ENCODE measurements around the gene MOB3B.

The MOB3B gene

DNA sequence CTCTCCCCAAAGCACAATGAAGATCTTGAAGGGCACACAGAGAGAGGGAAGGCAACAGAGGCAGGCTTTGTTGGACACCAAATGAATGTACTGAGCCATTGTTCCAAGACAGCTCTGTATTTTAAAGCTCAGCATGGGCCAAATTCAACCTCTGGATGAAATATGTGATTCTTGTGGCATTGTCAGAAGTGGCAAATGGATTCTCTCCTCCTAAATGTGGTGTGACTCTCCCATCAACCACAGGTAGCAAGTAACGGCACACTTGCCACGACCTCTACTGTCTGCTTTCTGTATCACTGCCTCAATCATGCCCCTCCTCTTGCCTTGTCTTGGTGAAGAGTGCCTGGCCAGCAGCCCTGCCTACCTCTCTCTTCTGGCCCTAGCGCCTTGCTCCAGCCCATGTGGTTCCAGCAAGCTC is 6.1 kb upstream of the MOB3B start:
- TF ChIP-seq, protein P1, sequence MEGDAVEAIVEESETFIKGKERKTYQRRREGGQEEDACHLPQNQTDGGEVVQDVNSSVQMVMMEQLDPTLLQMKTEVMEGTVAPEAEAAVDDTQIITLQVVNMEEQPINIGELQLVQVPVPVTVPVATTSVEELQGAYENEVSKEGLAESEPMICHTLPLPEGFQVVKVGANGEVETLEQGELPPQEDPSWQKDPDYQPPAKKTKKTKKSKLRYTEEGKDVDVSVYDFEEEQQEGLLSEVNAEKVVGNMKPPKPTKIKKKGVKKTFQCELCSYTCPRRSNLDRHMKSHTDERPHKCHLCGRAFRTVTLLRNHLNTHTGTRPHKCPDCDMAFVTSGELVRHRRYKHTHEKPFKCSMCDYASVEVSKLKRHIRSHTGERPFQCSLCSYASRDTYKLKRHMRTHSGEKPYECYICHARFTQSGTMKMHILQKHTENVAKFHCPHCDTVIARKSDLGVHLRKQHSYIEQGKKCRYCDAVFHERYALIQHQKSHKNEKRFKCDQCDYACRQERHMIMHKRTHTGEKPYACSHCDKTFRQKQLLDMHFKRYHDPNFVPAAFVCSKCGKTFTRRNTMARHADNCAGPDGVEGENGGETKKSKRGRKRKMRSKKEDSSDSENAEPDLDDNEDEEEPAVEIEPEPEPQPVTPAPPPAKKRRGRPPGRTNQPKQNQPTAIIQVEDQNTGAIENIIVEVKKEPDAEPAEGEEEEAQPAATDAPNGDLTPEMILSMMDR (IDR thresholded peaks at IDR 0.05; ENCODE audit: low read depth, low read length) = no peak
- DNase-seq = no peak
- no peak overlapping the region for H3K4me3 ChIP-seq (ENCODE audit: low read depth, low read length)
- no peaks in the 10 kb centered on the region for H3K9me3 ChIP-seq (ENCODE audit: severe bottlenecking)
- no peaks in the 10 kb centered on the region for H3K36me3 ChIP-seq
- no peaks in the 10 kb centered on the region for H3K27me3 ChIP-seq (ENCODE audit: insufficient read depth, low read depth, severe bottlenecking)
- no peak overlapping the region for H3K27ac ChIP-seq

DNA sequence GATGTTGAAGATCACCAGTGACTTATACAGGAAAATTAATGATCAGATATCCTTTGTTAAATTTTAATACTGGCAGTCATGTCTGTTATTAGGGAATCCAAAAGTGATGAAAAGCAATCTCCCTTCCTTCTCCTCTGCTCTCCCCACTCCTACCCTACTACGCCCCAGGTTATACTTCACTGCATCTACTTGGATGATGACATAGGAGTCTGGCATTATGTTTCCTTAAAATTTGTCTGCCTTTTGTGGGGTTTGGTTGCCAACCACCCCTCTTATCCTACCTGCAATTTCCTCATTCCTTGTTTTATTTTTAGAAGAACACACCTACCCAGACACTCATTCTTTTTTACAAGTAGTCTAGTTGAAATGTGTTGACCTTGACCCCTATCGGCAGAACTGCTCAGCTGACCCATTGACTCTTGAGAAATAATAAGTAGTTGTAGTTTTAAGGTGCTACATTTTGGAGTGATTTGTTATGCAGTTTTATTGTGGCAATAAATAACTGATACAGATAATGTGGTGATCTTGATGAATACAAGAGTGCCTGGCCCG is 5.1 kb upstream of the MOB3B start:
- no peak overlapping the region for H3K4me3 ChIP-seq (ENCODE audit: low read depth, low read length)
- no peaks in the 10 kb centered on the region for H3K27me3 ChIP-seq (ENCODE audit: insufficient read depth, low read depth, severe bottlenecking)
- no peak for DNase-seq
- no peak overlapping the region for H3K27ac ChIP-seq
- TF ChIP-seq, protein P1 (IDR thresholded peaks at IDR 0.05; ENCODE audit: low read depth, low read length) = no peak
- no peaks in the 10 kb centered on the region for H3K36me3 ChIP-seq
- H3K9me3 ChIP-seq (ENCODE audit: severe bottlenecking) = no peaks in the 10 kb centered on the region

DNA sequence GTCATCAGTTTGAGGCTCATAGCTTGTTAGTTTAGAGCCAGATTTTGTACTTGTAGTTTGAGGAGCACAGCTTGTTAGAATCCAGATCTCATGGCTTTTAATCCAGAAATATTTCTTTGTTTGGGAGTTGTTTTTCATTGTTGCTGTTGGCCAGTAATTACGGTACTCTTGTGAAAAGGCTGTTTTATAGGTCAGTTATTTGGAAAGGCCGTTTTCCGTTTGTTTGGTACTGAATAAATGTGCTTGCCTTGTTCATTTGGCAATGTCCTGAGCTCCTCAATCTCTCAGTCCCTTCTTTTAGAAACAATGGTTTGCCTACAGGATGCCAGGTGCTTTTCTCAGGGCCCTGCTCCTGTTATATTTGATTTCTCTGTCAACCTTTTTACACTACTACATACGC is 4.5 kb upstream of the MOB3B start:
- Histone ChIP-seq H3K9me3 (ENCODE audit: severe bottlenecking) (no peaks in the 10 kb centered on the region), H3K27me3 (ENCODE audit: insufficient read depth, low read depth, severe bottlenecking) (no peaks in the 10 kb centered on the region), H3K27ac (no peak overlapping the region), H3K4me3 (ENCODE audit: low read depth, low read length) (no peak overlapping the region), H3K36me3 (no peaks in the 10 kb centered on the region)
- DNase-seq = no peak
- TF ChIP-seq, protein P1 (IDR thresholded peaks at IDR 0.05; ENCODE audit: low read depth, low read length) = no peak

DNA sequence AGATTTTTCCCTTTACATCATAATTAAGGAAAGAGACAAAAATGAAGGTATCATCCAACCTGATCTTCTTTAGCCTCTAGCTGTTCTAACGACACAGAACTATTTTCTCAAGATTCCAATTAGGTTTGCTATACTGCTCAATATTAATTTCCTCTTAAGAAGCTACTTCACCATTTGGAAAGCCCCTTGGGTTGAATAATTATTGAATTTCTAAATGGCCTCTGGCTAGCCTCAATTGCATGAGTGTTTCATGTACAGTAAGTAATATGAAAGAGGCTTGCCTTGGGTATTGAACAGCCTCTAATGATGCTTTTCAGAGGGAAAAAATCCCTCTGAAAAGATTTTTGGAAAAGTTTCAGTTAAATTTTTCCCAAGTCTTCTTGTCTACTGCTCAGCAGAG is 3.7 kb upstream of the MOB3B start:
- H3K27me3 ChIP-seq (ENCODE audit: insufficient read depth, low read depth, severe bottlenecking) = no peaks in the 10 kb centered on the region
- no peak overlapping the region for H3K27ac ChIP-seq
- H3K4me3 ChIP-seq (ENCODE audit: low read depth, low read length) = no peak overlapping the region
- TF ChIP-seq, protein P1 (IDR thresholded peaks at IDR 0.05; ENCODE audit: low read depth, low read length) = no peak
- no peak for DNase-seq
- no peaks in the 10 kb centered on the region for H3K36me3 ChIP-seq
- H3K9me3 ChIP-seq (ENCODE audit: severe bottlenecking) = no peaks in the 10 kb centered on the region

DNA sequence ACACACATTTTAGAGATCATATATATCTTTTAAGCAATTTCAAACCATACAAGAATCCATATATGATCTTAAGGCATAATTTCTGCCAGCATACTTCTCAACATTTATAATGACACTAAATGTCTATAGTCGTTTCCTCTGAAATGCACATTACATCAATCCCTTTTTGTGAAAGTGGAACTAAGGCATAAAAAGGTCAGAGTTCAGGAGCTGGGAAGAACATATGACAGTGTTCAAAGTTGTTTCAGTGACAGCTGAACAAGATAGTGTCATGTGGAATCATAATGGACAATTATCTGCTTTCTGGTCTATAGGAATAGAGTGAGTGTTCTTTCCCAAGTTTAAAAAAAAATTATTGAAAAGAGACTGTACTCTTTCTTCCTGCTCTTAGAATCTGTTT is 2.4 kb upstream of the MOB3B start:
- Histone ChIP-seq H3K27me3 (ENCODE audit: insufficient read depth, low read depth, severe bottlenecking) (no peaks in the 10 kb centered on the region), H3K4me3 (ENCODE audit: low read depth, low read length) (no peak overlapping the region), H3K9me3 (ENCODE audit: severe bottlenecking) (no peaks in the 10 kb centered on the region), H3K36me3 (no peaks in the 10 kb centered on the region), H3K27ac (no peak overlapping the region)
- TF ChIP-seq, protein P1 (IDR thresholded peaks at IDR 0.05; ENCODE audit: low read depth, low read length) = no peak
- no peak for DNase-seq

Data from WERI-Rb-1 (cell line).